Brain pericyte (primary cell): ENCODE data around the gene EVA1B.

Source experiments
- DNase-seq: peaks from one replicate; pipeline ENCODE4 v3.0.0-alpha.2; 2012; ENCODE audit warnings: low read depth, low spot score

The EVA1B gene

DNA sequence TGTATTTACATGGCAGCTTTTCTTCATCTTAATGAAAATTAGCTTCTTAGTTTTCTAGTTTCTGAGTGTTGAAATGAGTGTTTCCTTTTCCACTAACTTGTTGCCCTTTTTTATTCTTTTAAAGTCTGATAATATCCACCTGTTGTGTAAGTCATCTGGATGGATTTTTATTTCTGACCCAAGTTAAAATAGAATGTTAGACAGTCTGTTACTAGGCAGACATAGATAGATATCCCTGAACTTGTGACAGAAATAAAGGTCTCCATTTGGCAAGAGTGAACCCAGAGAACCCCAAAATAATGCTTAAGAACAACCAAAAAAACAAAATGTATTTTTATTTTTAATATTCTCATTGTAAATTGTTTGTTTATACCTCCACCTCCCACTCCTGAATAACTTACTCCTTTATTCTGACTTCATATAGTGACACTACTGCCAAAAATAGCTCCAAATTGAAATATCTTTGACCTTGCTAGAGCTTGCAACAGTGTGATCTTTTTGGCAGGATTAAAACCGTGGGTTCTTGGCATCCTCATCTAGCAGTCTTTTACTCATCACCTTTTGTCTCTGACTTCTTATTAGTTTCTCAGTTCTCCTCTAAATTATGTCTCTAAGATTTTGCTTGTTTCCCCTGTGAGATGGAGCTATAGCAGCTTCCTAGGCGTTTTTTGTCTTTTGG is 44.2 kb downstream of the EVA1B start:
- no peak for DNase-seq

DNA sequence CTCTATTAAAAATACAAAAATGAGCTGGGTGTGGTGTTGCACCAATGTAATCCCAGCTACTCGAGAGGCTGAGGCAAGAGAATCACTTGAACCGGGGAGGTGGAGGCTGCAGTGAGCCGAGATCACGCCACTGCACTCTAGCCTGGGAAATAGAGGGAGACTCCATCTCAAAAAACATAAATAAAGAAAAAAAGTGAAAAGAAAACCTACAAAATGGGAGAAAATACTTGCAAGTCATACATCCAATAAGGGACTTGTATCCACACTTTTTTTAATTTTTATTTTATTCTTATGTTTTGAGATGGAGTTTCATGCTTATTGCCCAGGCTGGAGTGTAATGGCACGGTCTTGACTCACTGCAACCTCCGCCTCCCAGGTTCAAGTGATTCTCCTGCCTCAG is 46.8 kb downstream of the EVA1B start:
- DNase-seq: no peak

DNA sequence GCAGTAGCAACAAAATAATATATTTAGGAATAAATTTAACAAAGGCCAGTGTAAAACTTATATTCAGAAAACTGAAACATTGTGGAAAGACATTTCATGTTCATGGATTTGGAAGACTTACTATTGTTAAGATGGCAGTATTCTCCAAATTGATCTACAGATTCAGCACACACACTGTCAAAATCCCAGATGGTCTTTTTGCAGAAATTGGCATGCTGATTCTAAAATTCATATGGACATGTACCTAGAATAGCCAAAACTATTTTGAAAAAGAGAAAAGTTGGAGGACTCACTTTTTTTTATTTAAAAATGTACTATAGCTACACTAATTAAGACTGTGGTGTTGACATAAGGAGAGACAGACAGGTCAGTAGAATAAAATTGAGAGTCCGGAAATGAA is 49.2 kb downstream of the EVA1B start:
- no peak for DNase-seq

DNA sequence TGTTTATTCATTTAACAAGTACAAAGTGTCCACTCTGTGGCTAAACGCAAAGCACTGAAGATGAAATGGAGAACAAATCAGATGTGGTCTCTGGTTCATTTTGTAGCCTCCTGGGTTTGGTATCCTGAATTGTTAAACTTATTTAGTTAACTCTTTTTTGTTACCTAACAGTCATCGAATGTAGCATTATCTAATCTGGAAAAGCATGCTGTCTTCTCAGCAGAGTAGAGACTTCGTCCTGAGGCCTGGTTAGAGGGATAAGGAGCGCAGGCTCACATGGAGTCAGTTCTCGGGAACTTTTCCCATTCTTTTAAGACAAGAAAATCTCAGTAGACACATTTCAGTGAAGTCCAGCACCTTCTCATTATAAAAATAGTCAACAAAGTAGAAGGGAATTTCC is 50.4 kb downstream of the EVA1B start:
- no peak for DNase-seq
